ENCODE data around the gene NDST3.

Gene NDST3

GRCh38 chr4:118280501-118281218, 246.4 kb downstream of the NDST3 start:
- TF ChIP-seq CTCF (conservative IDR thresholded peaks at IDR 0.05), result peak; percentile 72
- H3K27ac ChIP-seq, result peak overlapping the region; percentile 96

GRCh38 chr4:118281611-118282442, 247.5 kb downstream of the NDST3 start:
- peak overlapping the region; percentile 96 for H3K27ac ChIP-seq
- TF ChIP-seq CTCF (conservative IDR thresholded peaks at IDR 0.05), result no peak

GRCh38 chr4:118282692-118283091, 248.4 kb downstream of the NDST3 start:
- no peak overlapping the region; the same call in 1 of the 2 replicates for H3K27ac ChIP-seq
- TF ChIP-seq CTCF (conservative IDR thresholded peaks at IDR 0.05), result no peak

GRCh38 chr4:118284169-118284568, 249.9 kb downstream of the NDST3 start:
- TF ChIP-seq CTCF (conservative IDR thresholded peaks at IDR 0.05), result no peak
- H3K27ac ChIP-seq, result no peak overlapping the region

- no peak overlapping the region for H3K27ac ChIP-seq
- no peak for TF ChIP-seq CTCF (conservative IDR thresholded peaks at IDR 0.05)
Observed at GRCh38 chr4:118285931-118286330, 251.6 kb downstream of the NDST3 start.

- no peak for TF ChIP-seq CTCF (conservative IDR thresholded peaks at IDR 0.05)
- no peak overlapping the region for H3K27ac ChIP-seq
Observed at GRCh38 chr4:118286685-118287084, 252.4 kb downstream of the NDST3 start.

- no peak for TF ChIP-seq CTCF (conservative IDR thresholded peaks at IDR 0.05)
- H3K27ac ChIP-seq, result no peak overlapping the region
Observed at GRCh38 chr4:118287711-118288451, 253.6 kb downstream of the NDST3 start.

Data from VCaP (cell line).